ENCODE measurements around the gene SYVN1. TPM values are rescaled to one million over a fixed set of nuclear protein-coding genes. Genes with fewer than 3 reads are reported as not detected.

SYVN1 gene
- total RNA-seq, 2 donors from 2014 or later, result 30.4 to 39.5 TPM

DNA sequence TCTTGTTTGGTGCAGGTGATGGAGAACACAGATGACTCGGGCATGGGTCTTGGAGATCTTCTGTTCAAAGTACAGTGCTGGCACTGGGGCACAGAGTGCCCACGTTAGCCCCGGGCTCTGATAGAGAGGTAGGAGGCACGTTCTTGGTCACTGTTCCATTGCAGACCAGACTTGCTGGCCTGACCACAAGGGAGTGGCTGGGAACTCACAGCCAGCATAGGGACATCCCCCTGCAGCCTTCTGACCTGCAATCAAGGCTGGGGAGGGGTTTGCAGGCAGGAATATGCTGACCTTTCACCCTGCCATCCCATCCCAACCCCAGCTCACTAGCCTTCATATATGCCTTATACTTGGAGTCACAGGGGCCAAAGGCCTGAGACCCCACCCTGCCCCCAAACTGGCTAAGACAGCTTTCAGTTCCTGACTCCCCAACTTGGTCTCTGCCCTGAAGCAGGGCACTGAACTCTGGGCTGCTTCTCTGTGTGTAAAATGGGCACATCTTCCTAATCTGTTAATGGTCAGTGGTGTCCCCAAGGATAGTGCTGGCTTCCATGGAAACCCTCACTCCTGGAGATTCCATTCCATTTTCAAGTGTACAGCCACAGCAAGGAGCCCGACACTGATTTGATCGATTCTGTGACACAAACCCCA, 7.6 kb downstream of the SYVN1 start:
- H3K27ac Mint-ChIP-seq, result no peak overlapping the region

DNA sequence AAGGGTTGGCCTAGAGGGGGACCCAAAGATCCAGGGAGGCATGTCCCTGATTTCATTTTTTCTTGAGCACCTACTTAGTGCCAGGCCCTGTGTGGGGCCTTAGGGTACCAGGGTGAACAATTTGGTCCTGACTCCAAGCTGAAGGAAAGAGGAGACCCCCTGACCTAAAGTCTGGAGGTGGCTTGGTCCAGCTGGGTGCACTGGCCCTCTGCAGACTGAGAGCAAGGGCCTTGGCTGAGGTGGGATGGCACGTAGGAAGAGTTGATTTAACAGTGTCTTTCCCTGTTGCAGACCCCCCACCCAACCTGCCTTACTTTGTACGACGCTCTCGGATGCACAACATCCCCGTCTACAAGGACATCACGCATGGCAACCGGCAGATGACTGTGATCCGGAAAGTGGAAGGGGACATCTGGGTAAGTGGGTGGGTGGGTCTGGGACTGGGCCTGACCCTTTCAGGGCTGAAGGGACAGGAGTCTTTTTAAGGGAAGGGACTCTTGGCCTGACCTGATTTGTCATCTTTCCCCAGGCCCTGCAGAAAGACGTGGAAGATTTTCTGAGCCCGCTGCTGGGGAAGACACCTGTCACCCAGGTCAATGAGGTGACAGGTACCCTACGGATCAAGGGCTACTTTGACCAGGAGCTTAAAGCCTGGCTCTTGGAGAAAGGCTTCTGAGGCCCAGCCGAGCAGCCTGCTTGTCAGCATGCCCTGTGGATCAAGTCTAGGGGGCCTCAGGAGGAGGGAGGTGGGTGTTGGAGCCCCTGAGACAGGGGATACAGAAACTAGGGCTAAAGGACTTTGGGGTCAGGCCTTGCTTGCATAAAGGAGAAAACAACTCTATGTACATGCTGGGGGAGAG, 8.9 kb downstream of the SYVN1 start:
- Histone ChIP-seq H3K27ac (ENCODE audit: low read depth, low read length) (no peak overlapping the region), H3K4me1 (ENCODE audit: control insufficient read depth, insufficient read depth, low read length) (no peaks in the 10 kb centered on the region), H3K36me3 (ENCODE audit: control insufficient read depth, insufficient read depth, low read length) (peaks cover 64% of the 10 kb centered on the region), H3K9ac (ENCODE audit: extremely low read depth, low read length, poor library complexity, severe bottlenecking) (no peak overlapping the region), H3K27me3 (ENCODE audit: control insufficient read depth, insufficient read depth, low read length, poor library complexity, severe bottlenecking) (no peaks in the 10 kb centered on the region), H3K4me3 (ENCODE audit: low read length) (no peak overlapping the region), H3K9me3 (ENCODE audit: control insufficient read depth, low read length) (no peaks in the 10 kb centered on the region)
- DNase-seq, result peak; percentile 21
- Mint-ChIP-seq H3K4me1 (peaks cover 8% of the 10 kb centered on the region), H3K36me3 (ENCODE audit: low read depth) (peaks cover 35% of the 10 kb centered on the region), H3K9me3 (no peaks in the 10 kb centered on the region), H3K4me3 (no peak overlapping the region), H3K27ac (no peak overlapping the region), H3K27me3 (ENCODE audit: insufficient read depth) (no peaks in the 10 kb centered on the region)
- WGBS, 2 experiments (ENCODE audit: insufficient coverage in 1 of 2, insufficient read length in 1 of 2), result 93 to 94% methylated on average over 7 to 12 of the region's 12 CpGs
- TF ChIP-seq, protein P1, sequence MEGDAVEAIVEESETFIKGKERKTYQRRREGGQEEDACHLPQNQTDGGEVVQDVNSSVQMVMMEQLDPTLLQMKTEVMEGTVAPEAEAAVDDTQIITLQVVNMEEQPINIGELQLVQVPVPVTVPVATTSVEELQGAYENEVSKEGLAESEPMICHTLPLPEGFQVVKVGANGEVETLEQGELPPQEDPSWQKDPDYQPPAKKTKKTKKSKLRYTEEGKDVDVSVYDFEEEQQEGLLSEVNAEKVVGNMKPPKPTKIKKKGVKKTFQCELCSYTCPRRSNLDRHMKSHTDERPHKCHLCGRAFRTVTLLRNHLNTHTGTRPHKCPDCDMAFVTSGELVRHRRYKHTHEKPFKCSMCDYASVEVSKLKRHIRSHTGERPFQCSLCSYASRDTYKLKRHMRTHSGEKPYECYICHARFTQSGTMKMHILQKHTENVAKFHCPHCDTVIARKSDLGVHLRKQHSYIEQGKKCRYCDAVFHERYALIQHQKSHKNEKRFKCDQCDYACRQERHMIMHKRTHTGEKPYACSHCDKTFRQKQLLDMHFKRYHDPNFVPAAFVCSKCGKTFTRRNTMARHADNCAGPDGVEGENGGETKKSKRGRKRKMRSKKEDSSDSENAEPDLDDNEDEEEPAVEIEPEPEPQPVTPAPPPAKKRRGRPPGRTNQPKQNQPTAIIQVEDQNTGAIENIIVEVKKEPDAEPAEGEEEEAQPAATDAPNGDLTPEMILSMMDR (conservative IDR thresholded peaks at IDR 0.05), result no peak

More for the DNA sequence above, 7.6 kb downstream of the SYVN1 start:
- WGBS, 2 experiments (ENCODE audit: insufficient coverage in 1 of 2, insufficient read length in 1 of 2), result 86 to 100% methylated on average over 4 to 6 of the region's 6 CpGs
- H3K4me3 Mint-ChIP-seq, result no peak overlapping the region
- no peak overlapping the region for H3K9ac ChIP-seq (ENCODE audit: extremely low read depth, low read length, poor library complexity, severe bottlenecking)
- no peak overlapping the region for H3K4me3 ChIP-seq (ENCODE audit: low read length)
- no peak overlapping the region for H3K27ac ChIP-seq (ENCODE audit: low read depth, low read length)
- H3K9me3 Mint-ChIP-seq, result no peaks in the 10 kb centered on the region
- H3K36me3 Mint-ChIP-seq (ENCODE audit: low read depth), result peaks cover 35% of the 10 kb centered on the region
- H3K4me1 Mint-ChIP-seq, result peaks cover 4% of the 10 kb centered on the region
- no peaks in the 10 kb centered on the region for H3K4me1 ChIP-seq (ENCODE audit: control insufficient read depth, insufficient read depth, low read length)
- peaks cover 68% of the 10 kb centered on the region for H3K36me3 ChIP-seq (ENCODE audit: control insufficient read depth, insufficient read depth, low read length)
- peak; percentile 11 for DNase-seq
- no peaks in the 10 kb centered on the region for H3K27me3 Mint-ChIP-seq (ENCODE audit: insufficient read depth)
- no peaks in the 10 kb centered on the region for H3K9me3 ChIP-seq (ENCODE audit: control insufficient read depth, low read length)
- TF ChIP-seq, protein P1 (conservative IDR thresholded peaks at IDR 0.05), result no peak
- no peaks in the 10 kb centered on the region for H3K27me3 ChIP-seq (ENCODE audit: control insufficient read depth, insufficient read depth, low read length, poor library complexity, severe bottlenecking)

DNA sequence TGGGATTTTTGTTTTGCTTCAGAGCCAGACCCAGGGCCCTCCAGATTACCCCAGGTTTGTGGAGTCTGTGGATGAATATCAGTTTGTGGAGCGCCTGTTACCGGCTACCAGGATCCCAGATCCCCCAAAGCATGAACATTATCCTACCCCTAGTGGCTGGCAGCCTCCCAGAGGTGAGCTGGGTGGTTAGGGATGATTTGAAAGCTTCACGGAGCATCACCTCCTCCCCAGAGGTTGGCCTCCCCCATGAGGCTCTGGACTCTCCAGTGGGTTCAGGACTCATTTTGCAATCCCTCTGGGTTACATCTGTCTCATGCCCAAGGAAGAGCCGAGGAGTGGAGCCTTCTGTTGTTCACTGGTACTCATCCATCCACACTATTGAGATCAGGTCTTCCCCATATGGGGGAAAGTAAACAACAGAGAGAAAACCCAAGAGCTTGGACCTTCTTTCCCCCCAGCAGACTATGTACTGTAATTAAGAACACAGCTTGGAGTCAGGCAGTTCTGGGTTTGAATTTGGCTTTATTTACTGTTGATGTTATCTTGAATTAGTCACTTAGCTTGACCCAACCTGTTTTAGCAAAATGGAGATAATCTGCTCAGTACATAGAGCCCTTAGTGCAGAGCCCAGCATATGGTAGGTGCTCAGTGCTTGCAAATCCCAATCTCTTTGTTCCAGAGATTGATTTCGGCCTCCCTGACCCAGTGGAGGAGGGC, 9.7 kb downstream of the SYVN1 start:
- WGBS, 2 experiments (ENCODE audit: insufficient coverage in 1 of 2, insufficient read length in 1 of 2), result 80 to 92% methylated on average over 1 to 3 of the region's 5 CpGs
- Mint-ChIP-seq H3K9me3 (no peaks in the 10 kb centered on the region), H3K27me3 (ENCODE audit: insufficient read depth) (no peaks in the 10 kb centered on the region), H3K36me3 (ENCODE audit: low read depth) (peaks cover 38% of the 10 kb centered on the region), H3K4me1 (peaks cover 8% of the 10 kb centered on the region), H3K27ac (no peak overlapping the region), H3K4me3 (peak overlapping the region; percentile 5)
- TF ChIP-seq, protein P1 (conservative IDR thresholded peaks at IDR 0.05), result no peak
- Histone ChIP-seq H3K4me1 (ENCODE audit: control insufficient read depth, insufficient read depth, low read length) (no peaks in the 10 kb centered on the region), H3K27ac (ENCODE audit: low read depth, low read length) (no peak overlapping the region), H3K9ac (ENCODE audit: extremely low read depth, low read length, poor library complexity, severe bottlenecking) (no peak overlapping the region), H3K27me3 (ENCODE audit: control insufficient read depth, insufficient read depth, low read length, poor library complexity, severe bottlenecking) (no peaks in the 10 kb centered on the region), H3K4me3 (ENCODE audit: low read length) (no peak overlapping the region), H3K9me3 (ENCODE audit: control insufficient read depth, low read length) (no peaks in the 10 kb centered on the region), H3K36me3 (ENCODE audit: control insufficient read depth, insufficient read depth, low read length) (peaks cover 67% of the 10 kb centered on the region)
- DNase-seq, result peak; percentile 22
